ENCODE results near the gene MIOX.

The MIOX gene

GRCh38 chr22:50455201-50455600 is 31.5 kb upstream of the MIOX start:
- no peak for DNase-seq (ENCODE audit: low read depth)

- DNase-seq (ENCODE audit: low read depth): no peak
Observed at GRCh38 chr22:50456026-50456425, 30.6 kb upstream of the MIOX start.

- DNase-seq (ENCODE audit: low read depth): no peak
Observed at GRCh38 chr22:50456466-50457234, 30.0 kb upstream of the MIOX start.

- no peak for DNase-seq (ENCODE audit: low read depth)
Observed at GRCh38 chr22:50459016-50459415, 27.6 kb upstream of the MIOX start.

- no peak for DNase-seq (ENCODE audit: low read depth)
Observed at GRCh38 chr22:50459496-50460140, 27.0 kb upstream of the MIOX start.

GRCh38 chr22:50460938-50461337 is 25.7 kb upstream of the MIOX start:
- no peak for DNase-seq (ENCODE audit: low read depth)

- no peak for DNase-seq (ENCODE audit: low read depth)
Observed at GRCh38 chr22:50461536-50461935, 25.1 kb upstream of the MIOX start.

GRCh38 chr22:50461979-50462540 is 24.6 kb upstream of the MIOX start:
- DNase-seq (ENCODE audit: low read depth): no peak

GRCh38 chr22:50463188-50463900 is 23.3 kb upstream of the MIOX start:
- no peak for DNase-seq (ENCODE audit: low read depth)

GRCh38 chr22:50464451-50464850 is 22.2 kb upstream of the MIOX start:
- no peak for DNase-seq (ENCODE audit: low read depth)

- no peak for DNase-seq (ENCODE audit: low read depth)
Observed at GRCh38 chr22:50465066-50465930, 21.4 kb upstream of the MIOX start.

GRCh38 chr22:50467341-50467740 is 19.3 kb upstream of the MIOX start:
- DNase-seq (ENCODE audit: low read depth): no peak

- DNase-seq (ENCODE audit: low read depth): no peak
Observed at GRCh38 chr22:50467773-50468440, 18.8 kb upstream of the MIOX start.

GRCh38 chr22:50468626-50469025 is 18.0 kb upstream of the MIOX start:
- DNase-seq (ENCODE audit: low read depth): no peak

- DNase-seq (ENCODE audit: low read depth): peak; percentile 90
Observed at GRCh38 chr22:50469377-50470305, 17.0 kb upstream of the MIOX start.

- DNase-seq (ENCODE audit: low read depth): no peak
Observed at GRCh38 chr22:50470491-50470890, 16.2 kb upstream of the MIOX start.

- DNase-seq (ENCODE audit: low read depth): no peak
Observed at GRCh38 chr22:50471197-50471847, 15.3 kb upstream of the MIOX start.

- no peak for DNase-seq (ENCODE audit: low read depth)
Observed at GRCh38 chr22:50471962-50472361, 14.7 kb upstream of the MIOX start.

GRCh38 chr22:50473088-50473487 is 13.6 kb upstream of the MIOX start:
- DNase-seq (ENCODE audit: low read depth): peak; percentile 21

All from activated T-cell treated with anti-CD3 and anti-CD28 coated beads for 24 hours (primary cell).